AML-193 (cell line): ENCODE results near the gene PRKAG2.

Source experiments
- DNase-seq, 2 experiments: peaks; one replicate each; lab custom pipeline; 2025; lab: John Stamatoyannopoulos, UW

The PRKAG2 gene

GRCh38 chr7:151866028-151866427 is 10.9 kb downstream of the PRKAG2 start:
- DNase-seq = no peak

- no peak for DNase-seq
These were observed 11.7 kb downstream of the PRKAG2 start for GRCh38 chr7:151865070-151865670.

DNA sequence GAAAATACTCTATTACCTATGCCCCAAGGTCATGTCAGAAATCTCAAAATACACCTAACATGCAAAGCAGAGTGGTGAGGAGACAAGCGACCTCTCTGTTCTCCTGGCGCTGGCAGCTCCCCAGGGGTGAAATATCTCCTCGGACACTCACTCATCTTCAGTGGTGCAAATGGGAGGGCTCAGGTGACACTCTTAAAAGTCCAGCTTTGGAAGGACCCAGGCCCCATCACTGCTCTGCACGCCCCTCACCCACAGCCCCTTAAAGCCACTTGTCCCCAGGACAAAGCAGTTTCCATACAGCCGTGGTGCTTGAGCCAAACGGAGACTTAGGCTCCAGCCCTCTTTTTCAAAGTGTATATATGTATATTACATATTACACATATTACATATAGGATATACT is 12.4 kb downstream of the PRKAG2 start:
- DNase-seq = no peak

- no peak for DNase-seq
These were observed 12.8 kb downstream of the PRKAG2 start for GRCh38 chr7:151864081-151864480.

DNA sequence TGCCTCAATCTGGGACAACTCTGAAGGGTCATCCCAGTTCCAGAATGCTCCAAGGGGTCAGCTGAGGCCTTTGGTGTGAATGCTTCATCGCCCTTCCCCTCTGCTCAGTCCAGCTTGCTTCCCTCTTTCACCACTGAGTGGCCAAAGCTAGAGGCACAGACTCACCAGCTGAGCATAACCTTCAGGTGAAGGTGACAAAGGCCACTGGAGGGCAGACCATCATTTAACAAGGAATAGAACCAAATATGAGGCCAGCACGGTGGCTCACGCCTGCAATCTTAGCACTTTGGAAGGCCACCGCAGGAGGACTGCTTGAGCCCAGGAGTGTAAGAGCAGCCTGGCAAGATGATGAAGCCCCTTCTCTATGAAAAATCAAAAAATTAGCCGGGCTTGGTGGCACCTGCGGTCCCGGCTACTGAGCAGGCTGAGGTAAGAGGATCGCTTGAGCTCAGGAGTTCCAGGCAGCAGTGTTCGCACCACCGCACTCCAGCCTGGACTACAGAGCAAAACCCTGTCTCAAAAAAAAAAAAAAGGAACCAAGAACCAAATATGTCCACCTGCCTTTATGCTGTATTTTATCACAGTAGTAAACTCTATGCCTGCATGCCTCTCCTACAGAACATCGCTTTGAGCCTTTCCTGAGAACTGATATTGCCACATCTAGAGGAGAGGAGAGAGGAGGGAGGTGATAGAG is 13.4 kb downstream of the PRKAG2 start:
- DNase-seq = no peak

GRCh38 chr7:151862606-151863381 is 14.1 kb downstream of the PRKAG2 start:
- DNase-seq = no peak

- DNase-seq = no peak
These were observed 15.0 kb downstream of the PRKAG2 start for GRCh38 chr7:151861881-151862280.

- no peak for DNase-seq
These were observed 16.1 kb downstream of the PRKAG2 start for GRCh38 chr7:151860771-151861170.

DNA sequence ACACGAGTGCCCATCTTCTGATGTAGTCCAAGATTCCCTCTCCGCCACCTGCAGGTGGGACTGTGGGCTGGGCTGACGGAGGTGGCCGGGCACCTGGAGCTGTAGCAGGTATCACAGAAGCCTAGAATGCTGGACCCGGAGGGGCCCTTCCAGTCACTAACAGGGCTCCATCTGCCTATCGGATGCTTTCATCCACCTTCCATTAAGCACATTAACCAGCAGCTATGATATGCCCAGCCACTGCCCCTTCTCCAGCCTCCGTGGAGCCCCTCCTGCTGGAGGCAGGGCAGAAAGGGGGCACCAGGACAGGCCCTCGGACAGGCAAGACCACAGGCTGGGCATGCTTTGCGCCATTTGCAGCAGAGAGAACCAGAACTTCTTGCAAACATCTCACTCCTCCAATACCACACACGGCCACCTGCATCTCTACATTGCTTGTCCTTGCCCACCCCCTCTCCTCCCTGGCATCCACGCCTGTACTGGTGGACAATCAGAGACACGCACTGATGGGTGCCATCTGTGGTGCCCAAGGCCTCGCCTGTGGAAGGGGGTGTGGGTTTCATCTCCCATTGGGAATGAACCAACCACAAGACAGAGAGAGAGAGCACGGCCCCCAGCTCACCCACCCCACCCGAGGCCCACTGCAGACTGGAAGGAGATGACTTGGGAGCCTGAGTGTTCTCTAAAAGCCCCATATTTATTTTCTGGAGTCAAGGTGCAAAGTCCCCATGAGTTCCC is 16.8 kb downstream of the PRKAG2 start:
- DNase-seq = no peak

DNA sequence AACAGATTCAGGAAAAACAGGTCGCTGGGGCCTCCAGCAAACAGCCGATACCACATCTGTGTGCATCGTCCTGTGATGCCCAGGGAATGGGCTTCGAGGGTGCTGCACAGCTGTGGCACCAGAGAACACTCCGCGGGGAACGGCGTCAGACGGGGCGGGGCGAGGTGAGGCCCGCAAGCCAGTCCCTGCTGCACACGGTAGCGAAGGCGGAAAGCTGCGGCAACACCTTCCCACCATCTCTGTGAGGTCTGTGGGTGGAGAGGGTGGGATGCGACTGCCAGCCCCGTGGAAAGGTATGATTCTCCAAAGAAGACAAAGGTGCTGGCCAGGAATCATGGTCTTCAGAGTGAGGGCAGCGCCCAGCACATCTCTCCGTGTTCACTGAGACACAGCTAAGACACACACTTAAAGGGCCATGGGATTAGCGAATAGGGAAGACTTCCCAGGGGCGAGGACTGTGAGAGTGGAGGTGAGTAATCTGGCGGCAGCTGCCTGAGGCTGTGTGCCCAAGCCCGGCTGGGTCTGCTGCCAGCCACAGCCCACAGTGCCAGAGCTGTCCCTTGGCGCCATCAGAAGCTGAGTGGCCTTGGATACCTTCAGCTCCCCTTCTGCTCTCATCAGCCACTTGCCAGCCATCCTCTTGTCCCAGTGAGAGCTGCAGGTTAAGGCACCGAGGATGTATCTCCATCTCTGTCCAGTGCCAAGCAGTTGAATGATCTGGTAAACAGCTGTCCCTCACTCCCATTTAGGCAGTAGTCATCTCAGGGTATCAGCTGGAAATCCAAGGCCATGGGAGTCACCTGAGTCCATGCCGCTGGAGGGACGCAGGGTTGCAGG is 17.6 kb downstream of the PRKAG2 start:
- DNase-seq = no peak

DNA sequence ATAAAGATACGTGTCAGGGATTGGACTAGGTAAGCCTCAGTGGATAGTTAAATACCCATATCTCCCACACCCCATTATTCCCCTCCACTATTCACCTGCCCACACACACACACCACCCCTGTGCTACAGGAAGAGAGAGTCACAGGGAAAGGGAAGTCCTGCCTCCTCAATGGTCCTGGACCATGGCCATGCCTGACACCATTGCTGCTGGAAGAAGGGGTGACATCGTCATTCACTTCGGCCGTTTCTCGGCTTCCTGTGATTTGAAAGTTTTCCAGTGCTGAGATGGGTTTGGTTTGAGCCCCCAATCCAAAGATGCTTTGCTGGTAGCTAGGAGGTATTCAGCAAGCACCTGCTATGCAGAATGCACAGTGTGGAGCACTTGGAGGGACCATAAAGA is 18.5 kb downstream of the PRKAG2 start:
- DNase-seq = no peak

GRCh38 chr7:151857866-151858450 is 19.0 kb downstream of the PRKAG2 start:
- DNase-seq = no peak

DNA sequence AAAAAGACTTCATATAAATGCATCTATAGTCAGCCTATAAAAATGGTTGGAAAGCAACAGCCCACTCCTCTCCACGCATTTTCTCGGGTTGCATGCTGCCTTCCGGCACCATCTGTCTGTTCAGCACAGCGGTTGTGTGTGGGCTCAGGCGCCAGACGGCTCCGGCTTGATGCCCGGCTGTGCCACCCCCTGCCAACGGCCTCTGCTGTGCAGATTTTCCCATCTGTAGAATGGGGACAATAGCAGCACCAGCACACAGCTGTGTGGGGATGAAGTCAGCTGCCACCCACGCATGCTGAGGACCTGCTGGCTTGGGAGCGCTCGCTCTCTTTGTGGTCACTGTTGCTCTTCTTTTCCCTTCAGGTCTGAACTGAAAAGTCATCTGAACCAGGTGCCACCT is 19.5 kb downstream of the PRKAG2 start:
- DNase-seq = no peak

DNA sequence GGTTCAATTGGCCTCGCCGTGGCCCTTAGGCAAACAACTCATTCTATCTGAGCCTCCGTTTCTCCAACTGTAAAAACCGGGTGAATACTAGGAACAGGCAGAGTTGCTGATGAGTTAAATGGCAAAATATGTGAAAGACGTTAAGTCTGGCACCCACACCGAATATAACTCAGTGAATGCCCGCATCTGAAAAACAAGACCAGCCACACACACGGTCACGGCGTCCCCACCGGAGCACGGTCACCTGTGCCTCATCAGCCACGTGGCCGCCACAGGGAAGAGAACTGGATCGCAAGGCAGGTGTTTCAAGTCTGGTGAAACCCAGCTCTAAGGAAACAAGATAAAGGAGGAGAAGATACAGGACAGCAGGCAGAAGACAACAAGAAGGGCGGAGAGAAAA is 20.4 kb downstream of the PRKAG2 start:
- DNase-seq = no peak

DNA sequence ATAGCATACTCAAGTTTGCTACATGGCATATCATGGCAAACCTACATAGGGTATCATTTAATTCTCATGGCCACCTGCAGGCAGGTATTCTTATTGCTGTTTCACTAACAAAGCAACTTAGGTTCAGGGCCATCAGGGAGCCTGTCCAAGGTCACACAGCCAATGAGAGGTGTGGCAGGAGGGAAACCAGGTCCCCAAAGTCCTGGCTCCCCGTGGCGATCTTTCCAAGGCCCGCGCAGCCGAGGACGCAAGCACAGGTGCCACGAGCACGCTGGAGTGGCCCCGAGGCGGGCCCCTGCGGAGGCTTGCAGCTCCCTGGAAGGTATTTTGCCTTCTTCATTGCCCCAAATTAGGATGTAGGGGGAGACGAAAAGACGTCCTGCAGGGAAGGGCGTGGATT is 20.8 kb downstream of the PRKAG2 start:
- DNase-seq = no peak

- DNase-seq = no peak
These were observed 22.2 kb downstream of the PRKAG2 start for GRCh38 chr7:151854720-151855071.

DNA sequence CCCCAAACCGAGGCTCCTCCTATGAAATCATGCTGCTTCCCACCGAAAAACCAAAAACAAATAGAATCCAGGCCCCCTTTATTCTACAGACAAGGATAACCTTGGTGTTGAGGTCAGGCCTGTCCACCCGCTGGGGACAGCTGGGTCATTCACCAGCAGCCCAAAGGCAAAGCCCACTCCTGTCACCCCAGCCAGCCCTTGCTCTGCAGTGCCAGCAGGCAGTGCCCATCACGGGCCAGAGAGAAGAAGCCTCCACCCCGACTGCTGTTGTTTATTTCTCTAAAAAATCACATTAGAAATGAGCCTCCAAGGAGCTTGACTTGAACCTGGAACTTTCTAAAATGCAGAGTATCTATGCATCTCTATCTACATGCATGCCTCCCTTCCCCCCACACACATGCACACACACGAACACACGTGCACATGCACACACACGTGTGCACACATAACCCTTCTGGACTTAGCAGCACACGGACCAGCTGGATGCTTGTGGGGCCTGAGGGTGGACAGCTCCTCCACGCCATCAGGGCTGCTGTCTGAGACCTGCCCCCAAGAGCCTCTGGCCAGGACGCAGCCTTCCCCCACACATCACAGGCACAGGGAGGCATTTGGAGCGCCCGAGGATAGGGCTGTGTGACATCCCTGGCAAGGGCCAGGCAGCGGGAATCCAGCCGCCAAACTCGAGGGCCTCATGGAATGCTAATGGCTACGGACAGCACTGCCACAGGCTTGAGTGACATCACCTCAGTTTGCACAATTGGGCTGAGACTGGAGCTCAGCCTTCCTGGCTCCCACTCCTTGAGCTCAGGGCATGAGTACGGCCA is 22.8 kb downstream of the PRKAG2 start:
- DNase-seq = no peak

GRCh38 chr7:151852486-151853396 is 24.2 kb downstream of the PRKAG2 start:
- DNase-seq = no peak

- DNase-seq = peak; percentile 31 to 40
These were observed 25.1 kb downstream of the PRKAG2 start for GRCh38 chr7:151851782-151852181.
